ENCODE results near the gene RRBP1. TPM values are rescaled to one million over a fixed set of nuclear protein-coding genes. Genes with fewer than 3 reads are reported as not detected.

The RRBP1 gene
- total RNA-seq, 1 experiment from 2014 or later = 75.9 TPM

- intact Hi-C loops (cut with micrococcal nuclease; ENCODE audit: unreplicated experiment) = no loop called here
Observed at GRCh38 chr20:17610566-17611289, 71.3 kb downstream of the RRBP1 start.

GRCh38 chr20:17609811-17610377, 72.1 kb downstream of the RRBP1 start:
- no peak overlapping the region for H3K4me3 ChIP-seq (ENCODE audit: low read depth, low read length, poor library complexity, severe bottlenecking)
- ChIA-PET CTCF (no interaction called here), POLR2A (ENCODE audit: low non-redundant PET) (no interaction called here)
- TF ChIP-seq CTCF (conservative IDR thresholded peaks at IDR 0.05; ENCODE audit: low read depth, low read length) (no peak), EZH2 (IDR thresholded peaks at IDR 0.05; ENCODE audit: borderline replicate concordance, low read depth, low read length, poor library complexity, severe bottlenecking) (no peak)
- H3K9me3 ChIP-seq (ENCODE audit: low read depth, low read length, poor library complexity, severe bottlenecking) = no peaks in the 10 kb centered on the region
- no peak for DNase-seq (ENCODE audit: low spot score)
- intact Hi-C loops (cut with micrococcal nuclease; ENCODE audit: unreplicated experiment) = no loop called here
- peaks cover 9% of the 10 kb centered on the region for H3K4me1 ChIP-seq (ENCODE audit: insufficient read depth, low read length, poor library complexity, severe bottlenecking)
- H3K27ac ChIP-seq (ENCODE audit: low read depth, low read length, poor library complexity, severe bottlenecking) = no peak overlapping the region
- no peaks in the 10 kb centered on the region for H3K27me3 ChIP-seq (replicated peaks; ENCODE audit: insufficient read depth, low read depth, low read length, poor library complexity)
- no TSS peak for BruUV-seq (replicated peaks)
- no peaks in the 10 kb centered on the region for H3K36me3 ChIP-seq (ENCODE audit: insufficient read depth, low read length, poor library complexity, severe bottlenecking)

More at GRCh38 chr20:17610566-17611289, 71.3 kb downstream of the RRBP1 start:
- no peaks in the 10 kb centered on the region for H3K27me3 ChIP-seq (replicated peaks; ENCODE audit: insufficient read depth, low read depth, low read length, poor library complexity)
- no peak for DNase-seq (ENCODE audit: low spot score)
- H3K4me3 ChIP-seq (ENCODE audit: low read depth, low read length, poor library complexity, severe bottlenecking) = no peak overlapping the region
- TF ChIP-seq CTCF (conservative IDR thresholded peaks at IDR 0.05; ENCODE audit: low read depth, low read length) = no peak
- no peak overlapping the region for H3K27ac ChIP-seq (ENCODE audit: low read depth, low read length, poor library complexity, severe bottlenecking)
- ChIA-PET CTCF (no interaction called here), POLR2A (ENCODE audit: low non-redundant PET) (no interaction called here)
- no peaks in the 10 kb centered on the region for H3K36me3 ChIP-seq (ENCODE audit: insufficient read depth, low read length, poor library complexity, severe bottlenecking)
- H3K4me1 ChIP-seq (ENCODE audit: insufficient read depth, low read length, poor library complexity, severe bottlenecking) = peaks cover 11% of the 10 kb centered on the region
- H3K9me3 ChIP-seq (ENCODE audit: low read depth, low read length, poor library complexity, severe bottlenecking) = no peaks in the 10 kb centered on the region
- no TSS peak for BruUV-seq (replicated peaks)

GRCh38 chr20:17608701-17609497, 73.1 kb downstream of the RRBP1 start:
- ChIA-PET CTCF (no interaction called here), POLR2A (ENCODE audit: low non-redundant PET) (no interaction called here)
- Histone ChIP-seq H3K27ac (ENCODE audit: low read depth, low read length, poor library complexity, severe bottlenecking) (no peak overlapping the region), H3K4me3 (ENCODE audit: low read depth, low read length, poor library complexity, severe bottlenecking) (no peak overlapping the region), H3K27me3 (replicated peaks; ENCODE audit: insufficient read depth, low read depth, low read length, poor library complexity) (no peaks in the 10 kb centered on the region), H3K36me3 (ENCODE audit: insufficient read depth, low read length, poor library complexity, severe bottlenecking) (no peaks in the 10 kb centered on the region), H3K9me3 (ENCODE audit: low read depth, low read length, poor library complexity, severe bottlenecking) (no peaks in the 10 kb centered on the region), H3K4me1 (ENCODE audit: insufficient read depth, low read length, poor library complexity, severe bottlenecking) (no peaks in the 10 kb centered on the region)
- intact Hi-C loops (cut with micrococcal nuclease; ENCODE audit: unreplicated experiment) = no loop called here
- DNase-seq (ENCODE audit: low spot score) = no peak
- BruUV-seq (replicated peaks) = no TSS peak
- no peak for TF ChIP-seq CTCF (conservative IDR thresholded peaks at IDR 0.05; ENCODE audit: low read depth, low read length)
